GM12878 (cell line): ENCODE data around the gene PVRIG. TPM values are rescaled to one million over a fixed set of nuclear protein-coding genes. Genes with fewer than 3 reads are reported as not detected.

Experiments
- EGR1 ChIP-seq, 2 experiments: IDR thresholded peaks; 1 replicate in 1 of 2; 2 replicates in 1 of 2; pipeline ENCODE4 v1.6.1; 2011 to 2012; ENCODE audit warnings: low read depth in 2 of 2, low read length in 2 of 2, borderline replicate concordance in 1 of 2, mild to moderate bottlenecking in 1 of 2, moderate library complexity in 1 of 2
- ETV6 ChIP-seq, 2 experiments: fragments of 450-650 bp in 1 of 2; IDR thresholded peaks in 1 of 2; conservative IDR thresholded peaks in 1 of 2; 2 replicates each; pipeline ENCODE4 v1.6.1; 2014; ENCODE audit warnings: antibody characterized with exemption in 1 of 2, borderline replicate concordance in 1 of 2, low read depth in 1 of 2, mild to moderate bottlenecking in 1 of 2, moderate library complexity in 1 of 2
- GATAD2B ChIP-seq: fragments of 450-650 bp; conservative IDR thresholded peaks from 2 replicates; pipeline ENCODE4 v1.6.1; 2017; ENCODE audit warnings: low read depth, mild to moderate bottlenecking, moderate library complexity
- HDAC2 ChIP-seq: fragments of 200-600 bp; sonication (generic); IDR thresholded peaks from 2 replicates; pipeline ENCODE4 v1.6.1; 2017
- IKZF1 ChIP-seq: fragments of 450-650 bp; conservative IDR thresholded peaks from 2 replicates; pipeline ENCODE4 v1.6.1; 2017; ENCODE audit warnings: antibody characterized with exemption, mild to moderate bottlenecking
- IRF5 ChIP-seq: fragments of 450-650 bp; IDR thresholded peaks from 2 replicates; pipeline ENCODE4 v1.6.1; 2017; ENCODE audit warnings: borderline replicate concordance
- KDM1A ChIP-seq: fragments of 200-600 bp; sonication (generic); IDR thresholded peaks from 2 replicates; pipeline ENCODE4 v1.6.1; 2016; ENCODE audit warnings: borderline replicate concordance
- MTA2 ChIP-seq: fragments of 450-650 bp; IDR thresholded peaks from 2 replicates; pipeline ENCODE4 v1.6.1; 2016; ENCODE audit warnings: low read depth, mild to moderate bottlenecking, moderate library complexity
- NBN ChIP-seq: fragments of 450-650 bp; IDR thresholded peaks from 2 replicates; pipeline ENCODE4 v1.6.1; 2016
- NFIC ChIP-seq: IDR thresholded peaks from 2 replicates; pipeline ENCODE4 v1.6.1; 2012; ENCODE audit warnings: low read depth, mild to moderate bottlenecking, inconsistent platforms, low read length, moderate library complexity
- PAX5 ChIP-seq: IDR thresholded peaks from 2 replicates; pipeline ENCODE4 v1.6.1; 2011; ENCODE audit warnings: low read depth, low read length, borderline replicate concordance
- PML ChIP-seq: IDR thresholded peaks from 2 replicates; pipeline ENCODE4 v1.6.1; 2012; ENCODE audit warnings: low read length, inconsistent platforms
- SREBF2 ChIP-seq: IDR thresholded peaks from 2 replicates; pipeline ENCODE4 v1.6.1; 2012; ENCODE audit warnings: mild to moderate bottlenecking, low read length
- ZNF207 ChIP-seq: fragments of 450-650 bp; IDR thresholded peaks from 2 replicates; pipeline ENCODE4 v1.6.1; 2014; ENCODE audit warnings: antibody characterized with exemption, mild to moderate bottlenecking, borderline replicate concordance
- polyA plus RNA-seq, 11 experiments: library from polyadenylated mRNA; depleted of rRNA in 4 of 11; unstranded in 6 of 11; stranded (reverse) in 5 of 11; fragments of >200 nt; fragmentation: Nextera tagmentation in 4 of 11; fragmentation: Illumina TruSeq in 1 of 11; extraction: Ambion mirVana in 4 of 11; extraction: Trizol in 1 of 11; gene quantifications; 1 replicate in 1 of 11; 2 replicates in 10 of 11; pipeline versions ENCODE4 v1.2.1 to v1.2.3, GENCODE V29; 2011 to 2016; ENCODE audit warnings: inconsistent platforms in 2 of 11, missing spikeins in 2 of 11, low read depth in 1 of 11
- total RNA-seq, 4 experiments: library from RNA; depleted of rRNA in 3 of 4; stranded (reverse); fragments of >200 nt in 3 of 4; fragmentation: Illumina TruSeq in 1 of 4; extraction: Trizol in 1 of 4; gene quantifications; 2 replicates each; pipeline versions ENCODE4 v1.2.1 to v1.2.3, GENCODE V29; 2013 to 2021

PVRIG gene
- total and polyA plus RNA-seq, 10 of the 15 experiments (the other 5 are each of a cell fraction or from before 2014, with no cell fraction given) = 1.3 to 44.0 (median 17.9) TPM

GRCh38 chr7:100208911-100209408, 10.8 kb upstream of the PVRIG start (continued):
- peak; percentile 59; the same call in 1 of the 2 replicates for TF ChIP-seq NFIC
- TF ChIP-seq IRF5 = no peak
- no peak for TF ChIP-seq HDAC2
- no peak for TF ChIP-seq EGR1 (IDR thresholded peaks at IDR 0.05; ENCODE audit: borderline replicate concordance in 1 of 2, low read depth in 2 of 2, low read length in 2 of 2)
- TF ChIP-seq GATAD2B = no peak
- TF ChIP-seq KDM1A = no peak
- TF ChIP-seq ZNF207 = no peak
- TF ChIP-seq IKZF1 = peak; percentile 62
- TF ChIP-seq NBN = peak; percentile 57; the same call in 1 of the 2 replicates
- peak; percentile 61; the same call in 1 of the 2 replicates for TF ChIP-seq PML
- TF ChIP-seq MTA2 = peak; percentile 73
- no peak for TF ChIP-seq PAX5
- TF ChIP-seq SREBF2 = no peak
- peak in 1 of 2 experiments; percentile 78; a peak in 2 of 4 replicates for TF ChIP-seq ETV6 (conservative IDR thresholded peaks at IDR 0.05 in 1 of 2, IDR thresholded peaks at IDR 0.05 in 1 of 2; ENCODE audit: borderline replicate concordance in 1 of 2, low read depth in 1 of 2)
